ENCODE measurements around the gene C6orf118.

DNA sequence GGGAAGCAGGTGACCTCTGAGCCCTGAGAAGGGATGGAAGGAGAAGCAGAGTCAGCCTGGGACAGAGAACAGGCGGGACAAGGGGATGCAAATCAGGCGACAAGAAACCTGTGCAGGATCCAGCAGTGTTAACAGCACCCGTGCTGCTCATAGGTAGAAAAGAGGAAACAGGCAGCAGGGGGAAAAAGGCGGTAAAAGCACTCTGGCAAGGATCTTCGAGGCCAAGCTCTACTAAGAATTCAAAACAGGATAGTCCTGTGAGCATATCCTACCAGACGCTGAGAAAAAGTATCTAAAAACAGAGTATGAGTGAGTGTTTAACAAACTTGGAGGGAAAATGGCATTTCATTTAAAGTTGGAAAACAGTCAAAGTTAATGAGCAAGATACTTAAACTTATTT is 16.7 kb downstream of the C6orf118 start:
- TF ChIP-seq TAF1 (IDR thresholded peaks at IDR 0.05; ENCODE audit: borderline replicate concordance, insufficient read depth, low read length) = no peak
- TF ChIP-seq FOXP2 (optimal IDR thresholded peaks at IDR 0.05; ENCODE audit: borderline replicate concordance, extremely low read depth, extremely low read length, insufficient read depth) = no peak
- no peak for TF ChIP-seq POLR2AphosphoS5 (IDR thresholded peaks at IDR 0.05; ENCODE audit: low read depth, low read length)

Data from PFSK-1 (cell line).